ENCODE data around the gene WHRN.

- TF ChIP-seq ZNF609 (CRISPR knock-in tag; IDR thresholded peaks at IDR 0.05; ENCODE audit: borderline replicate concordance) (no peak), IRF9 (tag; IDR thresholded peaks at IDR 0.05) (no peak), FOSL1 (tag; conservative IDR thresholded peaks at IDR 0.05) (no peak), CEBPB (tag; IDR thresholded peaks at IDR 0.05) (no peak), ELF1 (tag; IDR thresholded peaks at IDR 0.05) (no peak), MYC (IDR thresholded peaks at IDR 0.05; ENCODE audit: low read depth, low read length) (no peak), MYC (CRISPR knock-in tag; IDR thresholded peaks at IDR 0.05; ENCODE audit: borderline replicate concordance, low read depth) (no peak), ZNF347 (CRISPR knock-in tag; IDR thresholded peaks at IDR 0.05; ENCODE audit: low read depth) (no peak), CCNT2 (IDR thresholded peaks at IDR 0.05; ENCODE audit: borderline replicate concordance, extremely low read depth, insufficient read length, low read depth, low read length) (no peak), BHLHE40 (IDR thresholded peaks at IDR 0.05; ENCODE audit: low read length) (no peak), ZNF668 (CRISPR knock-in tag; IDR thresholded peaks at IDR 0.05) (no peak), EZH2 (IDR thresholded peaks at IDR 0.05; ENCODE audit: borderline replicate concordance, low read depth, low read length) (no peak), GATAD2A (IDR thresholded peaks at IDR 0.05) (no peak)
Measured at GRCh38 chr9:114370251-114370967, 134.9 kb downstream of the WHRN start.

All from K562 (cell line).